Activated T-cell treated with anti-CD3 and anti-CD28 coated beads, Interleukin-2, amount 50 U/mL, for 72 hours (primary cell): ENCODE measurements around the gene FXYD4. TPM values are rescaled to one million over a fixed set of nuclear protein-coding genes. Genes with fewer than 3 reads are reported as not detected.

ENCODE experiments used
- ATAC-seq, 2 donors: fragments of 150-1000 bp; cut with Tn5 transposase; replicated peaks in 1 of 2; 2 replicates each; pipeline ENCODE4 v1.10.0; 2021; ENCODE audit warnings: moderate library complexity in 2 of 2, mild to moderate bottlenecking in 1 of 2
- DNase-seq, 2 donors: peaks; one replicate each; pipeline ENCODE4 v3.0.0; 2021 to 2022; ENCODE audit warnings: mixed read lengths in 1 of 2
- H3K27ac Mint-ChIP-seq: one replicate; pipeline ENCODE4 v1.8.0; 2022; ENCODE audit warnings: mild to moderate bottlenecking, moderate library complexity, mixed read lengths
- H3K27me3 Mint-ChIP-seq: one replicate; pipeline ENCODE4 v1.8.0; 2022; ENCODE audit warnings: low read depth, mixed read lengths
- H3K36me3 Mint-ChIP-seq, 2 donors: one replicate each; pipeline ENCODE4 v1.8.0; 2022; ENCODE audit warnings: mixed read lengths in 2 of 2, mild to moderate bottlenecking in 1 of 2; ENCODE audit not compliant: insufficient read depth in 2 of 2
- H3K4me1 Mint-ChIP-seq: one replicate; pipeline ENCODE4 v1.8.0; 2022; ENCODE audit warnings: low read depth, mixed read lengths
- H3K4me3 Mint-ChIP-seq, 2 donors: one replicate each; pipeline ENCODE4 v1.8.0; 2022; ENCODE audit warnings: mild to moderate bottlenecking in 2 of 2, mixed read lengths in 2 of 2, moderate library complexity in 2 of 2
- H3K9me3 Mint-ChIP-seq, 2 donors: one replicate each; pipeline ENCODE4 v1.8.0; 2022; ENCODE audit warnings: mixed read lengths in 2 of 2
- total RNA-seq, 2 donors: library from RNA; stranded (reverse); gene quantifications; one replicate each; pipeline ENCODE4 v1.2.3, GENCODE V29; 2022

FXYD4 gene
- total RNA-seq, 2 donors from 2014 or later, result not detected

- peaks cover 46% of the 10 kb centered on the region for H3K4me1 Mint-ChIP-seq
- no peak for ATAC-seq
- H3K36me3 Mint-ChIP-seq, result peaks cover 1 to 7% of the 10 kb centered on the region in 2 donors
- no peak overlapping the region for H3K27ac Mint-ChIP-seq
- no peaks in the 10 kb centered on the region for H3K9me3 Mint-ChIP-seq
- H3K4me3 Mint-ChIP-seq, result no peak overlapping the region
- DNase-seq, result no peak
- H3K27me3 Mint-ChIP-seq, result no peaks in the 10 kb centered on the region
These were observed 53.0 kb downstream of the FXYD4 start for GRCh38 chr10:43424416-43424815.

Other genes with a start within 250 kb of the FXYD4 start
- 10 to 100 TPM; 51.3 to 55.2 TPM for gene CSGALNACT2, start 233.2 kb upstream of the FXYD4 start, total RNA-seq
- gene RASGEF1A, start 104.6 kb upstream of the FXYD4 start, total RNA-seq, result 1 to 10 TPM; 1.7 TPM
- gene HNRNPF, start 37.5 kb downstream of the FXYD4 start, total RNA-seq, result 100 to 1,000 TPM; 412 to 475 TPM
- 1 to 10 TPM; 2.9 to 3.6 TPM for gene ZNF487, start 65.5 kb downstream of the FXYD4 start, total RNA-seq
- 1 to 10 TPM; 1.3 to 2.6 TPM for gene ZNF239, start 203.0 kb downstream of the FXYD4 start, total RNA-seq
- gene ZNF485, start 234.8 kb downstream of the FXYD4 start, total RNA-seq, result 1 to 10 TPM; 2.8 to 4.6 TPM